HepG2 (cell line): ENCODE data around the gene CCND1. TPM values are rescaled to one million over a fixed set of nuclear protein-coding genes. Genes with fewer than 3 reads are reported as not detected.

Source experiments
- CAMTA2 ChIP-seq: sonication (generic); formaldehyde crosslinking; IDR thresholded peaks from 2 replicates; pipeline ENCODE4 v1.4.0; 2020; ENCODE audit warnings: mild to moderate bottlenecking, missing genetic modification reagents, borderline replicate concordance
- FOSL2 ChIP-seq: sonication (generic); formaldehyde crosslinking; IDR thresholded peaks from 2 replicates; pipeline ENCODE4 v1.4.0; 2020; ENCODE audit warnings: missing genetic modification reagents
- JUN ChIP-seq: sonication (generic); formaldehyde crosslinking; IDR thresholded peaks from 2 replicates; pipeline ENCODE4 v1.4.0; 2020; ENCODE audit warnings: mild to moderate bottlenecking, missing genetic modification reagents
- KDM5B ChIP-seq: sonication (generic); formaldehyde crosslinking; IDR thresholded peaks from 2 replicates; pipeline ENCODE4 v1.4.0; 2020; ENCODE audit warnings: missing genetic modification reagents, mild to moderate bottlenecking, borderline replicate concordance
- LCORL ChIP-seq, 2 experiments: fragments of 450-650 bp in 1 of 2; sonication (generic) in 1 of 2; formaldehyde crosslinking in 1 of 2; IDR thresholded peaks; 2 replicates each; pipeline versions ENCODE4 v1.5.0 to v1.6.1; 2017 to 2020; ENCODE audit warnings: antibody characterized with exemption in 1 of 2, missing genetic modification reagents in 1 of 2
- MAFK ChIP-seq, 2 experiments: IDR thresholded peaks in 1 of 2; conservative IDR thresholded peaks in 1 of 2; 2 replicates each; pipeline ENCODE4 v1.6.1; 2011; ENCODE audit warnings: improper control_type of control experiment in 2 of 2, low read length in 2 of 2
- MIXL1 ChIP-seq: IDR thresholded peaks from 2 replicates; pipeline ENCODE4 v1.6.1; 2016
- NKX3-1 ChIP-seq: sonication (generic); formaldehyde crosslinking; IDR thresholded peaks from 2 replicates; pipeline ENCODE4 v1.5.0; 2020; ENCODE audit warnings: missing genetic modification reagents
- PHF8 ChIP-seq: sonication (generic); formaldehyde crosslinking; IDR thresholded peaks from 2 replicates; pipeline ENCODE4 v1.5.0; 2020; ENCODE audit warnings: missing genetic modification reagents
- SMARCC2 ChIP-seq: fragments of 450-650 bp; IDR thresholded peaks from 2 replicates; pipeline ENCODE4 v1.6.1; 2017; ENCODE audit warnings: antibody characterized with exemption, mild to moderate bottlenecking
- SNAPC2 ChIP-seq: sonication (generic); formaldehyde crosslinking; IDR thresholded peaks from 2 replicates; pipeline ENCODE4 v1.8.1; 2022; ENCODE audit warnings: mild to moderate bottlenecking, missing genetic modification reagents
- SUZ12 ChIP-seq: fragments of 150-350 bp; IDR thresholded peaks from 2 replicates; pipeline ENCODE4 v1.6.1; 2014; ENCODE audit warnings: low read depth, low read length
- SYNCRIP ChIP-seq: fragments of 200-400 bp; formaldehyde crosslinking; IDR thresholded peaks from 2 replicates; pipeline ENCODE4 v1.6.1; 2018; ENCODE audit warnings: mild to moderate bottlenecking, low read depth, low read length; ENCODE audit not compliant: insufficient read depth
- TBP ChIP-seq: sonication (generic); formaldehyde crosslinking; IDR thresholded peaks from 2 replicates; pipeline ENCODE4 v1.5.0; 2020; ENCODE audit warnings: missing genetic modification reagents
- ZNF446 ChIP-seq: sonication (generic); formaldehyde crosslinking; IDR thresholded peaks from 2 replicates; pipeline ENCODE4 v1.5.0; 2020; ENCODE audit warnings: mild to moderate bottlenecking, missing genetic modification reagents
- ZNF546 ChIP-seq: sonication (generic); formaldehyde crosslinking; conservative IDR thresholded peaks from 2 replicates; pipeline ENCODE4 v1.8.1; 2023; ENCODE audit warnings: mild to moderate bottlenecking, missing genetic modification reagents
- ZNF570 ChIP-seq: sonication (generic); formaldehyde crosslinking; IDR thresholded peaks from 2 replicates; pipeline ENCODE4 v1.4.0; 2020; ENCODE audit warnings: mild to moderate bottlenecking, missing genetic modification reagents, borderline replicate concordance
- ZNF616 ChIP-seq: sonication (generic); formaldehyde crosslinking; IDR thresholded peaks from 2 replicates; pipeline ENCODE4 v1.5.0; 2020; ENCODE audit warnings: low read depth, mild to moderate bottlenecking, missing genetic modification reagents
- ZNF670 ChIP-seq: sonication (generic); formaldehyde crosslinking; IDR thresholded peaks from 2 replicates; pipeline ENCODE4 v1.8.0; 2022; ENCODE audit warnings: mild to moderate bottlenecking, missing genetic modification reagents, borderline replicate concordance
- ZNF850 ChIP-seq: sonication (generic); formaldehyde crosslinking; conservative IDR thresholded peaks from 2 replicates; pipeline ENCODE4 v1.9.0; 2021; ENCODE audit warnings: mild to moderate bottlenecking, missing genetic modification reagents
- ZNF878 ChIP-seq: sonication (generic); formaldehyde crosslinking; IDR thresholded peaks from 2 replicates; pipeline ENCODE4 v1.8.1; 2023; ENCODE audit warnings: mild to moderate bottlenecking, missing genetic modification reagents, moderate library complexity
- polyA plus RNA-seq, 8 experiments: library from polyadenylated mRNA; depleted of rRNA in 3 of 8; stranded (reverse) in 7 of 8; unstranded in 1 of 8; fragments of >200 nt; fragmentation: Illumina TruSeq in 4 of 8; extraction: Trizol in 4 of 8; gene quantifications; 2 replicates each; pipeline versions ENCODE4 v1.2.1 to v1.2.3, GENCODE V29; 2011 to 2016; ENCODE audit warnings: low read depth in 4 of 8, missing spikeins in 1 of 8, mixed read lengths in 1 of 8; ENCODE audit not compliant: insufficient read depth in 1 of 8
- total RNA-seq, 5 experiments: library from RNA; depleted of rRNA; stranded (reverse); fragments of >200 nt; fragmentation: Illumina TruSeq; extraction: Trizol; gene quantifications; 2 replicates each; pipeline ENCODE4 v1.2.3, GENCODE V29; 2016; ENCODE audit warnings: low read depth in 1 of 5
- TF ChIP-seq, protein P1 (sequence below): sonication (generic); formaldehyde crosslinking; IDR thresholded peaks from 2 replicates; pipeline ENCODE4 v1.8.0; 2022; ENCODE audit warnings: low read depth, missing genetic modification reagents
- TF ChIP-seq, protein P2 (sequence below): sonication (generic); formaldehyde crosslinking; IDR thresholded peaks from 2 replicates; pipeline ENCODE4 v1.8.0; 2022; ENCODE audit warnings: missing genetic modification reagents, mild to moderate bottlenecking, borderline replicate concordance
- TF ChIP-seq, protein P3 (sequence below): sonication (generic); formaldehyde crosslinking; IDR thresholded peaks from 2 replicates; pipeline ENCODE4 v1.4.0; 2020; ENCODE audit warnings: mild to moderate bottlenecking, low read depth, missing genetic modification reagents
- TF ChIP-seq, protein P4 (sequence below): sonication (generic); formaldehyde crosslinking; IDR thresholded peaks from 2 replicates; pipeline ENCODE4 v1.8.0; 2023; ENCODE audit warnings: mild to moderate bottlenecking, missing genetic modification reagents
- TF ChIP-seq, protein P5 (sequence below): sonication (generic); formaldehyde crosslinking; IDR thresholded peaks from 2 replicates; pipeline ENCODE4 v1.5.0; 2020; ENCODE audit warnings: mild to moderate bottlenecking, missing genetic modification reagents, moderate library complexity

The CCND1 gene
- total and polyA plus RNA-seq, 2 of the 13 experiments (the other 11 are each of a cell fraction or from before 2014, with no cell fraction given) = 107 to 136 TPM

DNA sequence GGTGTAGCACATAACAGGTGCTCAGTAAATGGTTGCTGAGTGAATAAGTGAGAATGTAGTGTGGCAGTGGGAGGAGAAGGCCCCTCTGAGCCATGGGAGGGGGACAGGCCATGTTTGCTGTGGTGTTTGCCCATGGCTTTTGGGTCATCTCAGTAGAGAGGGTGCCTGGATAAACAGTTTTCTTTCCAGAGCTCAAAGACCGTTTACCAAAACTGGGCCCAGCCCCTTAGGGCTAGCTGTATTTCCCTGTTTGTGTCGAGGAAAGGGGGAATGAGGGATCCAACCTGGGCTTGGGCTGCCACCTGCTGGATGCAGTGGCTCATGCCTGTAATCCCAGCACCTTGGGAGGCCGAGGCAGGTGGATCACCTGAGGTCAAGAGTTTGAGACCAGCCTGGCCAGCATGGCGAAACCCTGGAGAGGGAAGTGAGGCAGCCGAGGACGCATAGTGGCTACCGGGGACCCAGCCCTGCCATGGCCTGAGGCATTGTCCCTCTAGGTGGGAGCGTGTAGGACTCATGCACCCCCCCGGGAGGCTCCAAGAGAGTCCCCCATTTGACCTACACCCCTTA lies 42.9 kb downstream of the CCND1 start (continued):
- TF ChIP-seq, protein P1, sequence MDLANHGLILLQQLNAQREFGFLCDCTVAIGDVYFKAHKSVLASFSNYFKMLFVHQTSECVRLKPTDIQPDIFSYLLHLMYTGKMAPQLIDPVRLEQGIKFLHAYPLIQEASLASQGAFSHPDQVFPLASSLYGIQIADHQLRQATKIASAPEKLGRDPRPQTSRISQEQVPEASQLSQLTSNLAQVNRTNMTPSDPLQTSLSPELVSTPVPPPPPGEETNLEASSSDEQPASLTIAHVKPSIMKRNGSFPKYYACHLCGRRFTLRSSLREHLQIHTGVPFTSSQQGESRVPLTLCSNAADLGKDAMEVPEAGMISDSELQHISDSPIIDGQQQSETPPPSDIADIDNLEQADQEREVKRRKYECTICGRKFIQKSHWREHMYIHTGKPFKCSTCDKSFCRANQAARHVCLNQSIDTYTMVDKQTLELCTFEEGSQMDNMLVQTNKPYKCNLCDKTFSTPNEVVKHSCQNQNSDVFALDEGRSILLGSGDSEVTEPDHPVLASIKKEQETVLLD (CRISPR knock-in tag) = no peak
- TF ChIP-seq MIXL1 (CRISPR knock-in tag) (no peak), ZNF616 (CRISPR knock-in tag) (no peak), SYNCRIP (no peak), ZNF670 (CRISPR knock-in tag) (no peak), ZNF878 (CRISPR knock-in tag) (no peak), ZNF446 (no peak), PHF8 (no peak), SMARCC2 (no peak), SUZ12 (no peak), ZNF546 (no peak), LCORL (IDR thresholded peaks at IDR 0.05) (0 out of 2 replicates have a peak, but pooled peaks have one; percentile 38), LCORL (CRISPR knock-in tag; IDR thresholded peaks at IDR 0.05) (peak; percentile 93), FOSL2 (CRISPR knock-in tag) (peak; percentile 32; the same call in 1 of the 2 replicates), MAFK (conservative IDR thresholded peaks at IDR 0.05 in 1 of 2, IDR thresholded peaks at IDR 0.05 in 1 of 2; ENCODE audit: low read length in 2 of 2) (no peak), TBP (CRISPR knock-in tag) (no peak), NKX3-1 (CRISPR knock-in tag) (no peak), ZNF850 (CRISPR knock-in tag) (no peak), KDM5B (CRISPR knock-in tag) (peak; percentile 41; the same call in 1 of the 2 replicates), JUN (CRISPR knock-in tag) (no peak), SNAPC2 (CRISPR knock-in tag) (no peak), ZNF570 (CRISPR knock-in tag) (no peak), CAMTA2 (no peak)
- TF ChIP-seq, protein P2, sequence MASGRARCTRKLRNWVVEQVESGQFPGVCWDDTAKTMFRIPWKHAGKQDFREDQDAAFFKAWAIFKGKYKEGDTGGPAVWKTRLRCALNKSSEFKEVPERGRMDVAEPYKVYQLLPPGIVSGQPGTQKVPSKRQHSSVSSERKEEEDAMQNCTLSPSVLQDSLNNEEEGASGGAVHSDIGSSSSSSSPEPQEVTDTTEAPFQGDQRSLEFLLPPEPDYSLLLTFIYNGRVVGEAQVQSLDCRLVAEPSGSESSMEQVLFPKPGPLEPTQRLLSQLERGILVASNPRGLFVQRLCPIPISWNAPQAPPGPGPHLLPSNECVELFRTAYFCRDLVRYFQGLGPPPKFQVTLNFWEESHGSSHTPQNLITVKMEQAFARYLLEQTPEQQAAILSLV = no peak
- TF ChIP-seq, protein P3, sequence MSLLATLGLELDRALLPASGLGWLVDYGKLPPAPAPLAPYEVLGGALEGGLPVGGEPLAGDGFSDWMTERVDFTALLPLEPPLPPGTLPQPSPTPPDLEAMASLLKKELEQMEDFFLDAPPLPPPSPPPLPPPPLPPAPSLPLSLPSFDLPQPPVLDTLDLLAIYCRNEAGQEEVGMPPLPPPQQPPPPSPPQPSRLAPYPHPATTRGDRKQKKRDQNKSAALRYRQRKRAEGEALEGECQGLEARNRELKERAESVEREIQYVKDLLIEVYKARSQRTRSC (CRISPR knock-in tag) = no peak
- TF ChIP-seq, protein P4, sequence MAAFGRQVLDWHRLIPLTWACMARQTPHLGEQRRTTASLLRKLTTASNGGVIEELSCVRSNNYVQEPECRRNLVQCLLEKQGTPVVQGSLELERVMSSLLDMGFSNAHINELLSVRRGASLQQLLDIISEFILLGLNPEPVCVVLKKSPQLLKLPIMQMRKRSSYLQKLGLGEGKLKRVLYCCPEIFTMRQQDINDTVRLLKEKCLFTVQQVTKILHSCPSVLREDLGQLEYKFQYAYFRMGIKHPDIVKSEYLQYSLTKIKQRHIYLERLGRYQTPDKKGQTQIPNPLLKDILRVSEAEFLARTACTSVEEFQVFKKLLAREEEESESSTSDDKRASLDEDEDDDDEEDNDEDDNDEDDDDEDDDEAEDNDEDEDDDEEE (CRISPR knock-in tag) = no peak
- TF ChIP-seq, protein P5, sequence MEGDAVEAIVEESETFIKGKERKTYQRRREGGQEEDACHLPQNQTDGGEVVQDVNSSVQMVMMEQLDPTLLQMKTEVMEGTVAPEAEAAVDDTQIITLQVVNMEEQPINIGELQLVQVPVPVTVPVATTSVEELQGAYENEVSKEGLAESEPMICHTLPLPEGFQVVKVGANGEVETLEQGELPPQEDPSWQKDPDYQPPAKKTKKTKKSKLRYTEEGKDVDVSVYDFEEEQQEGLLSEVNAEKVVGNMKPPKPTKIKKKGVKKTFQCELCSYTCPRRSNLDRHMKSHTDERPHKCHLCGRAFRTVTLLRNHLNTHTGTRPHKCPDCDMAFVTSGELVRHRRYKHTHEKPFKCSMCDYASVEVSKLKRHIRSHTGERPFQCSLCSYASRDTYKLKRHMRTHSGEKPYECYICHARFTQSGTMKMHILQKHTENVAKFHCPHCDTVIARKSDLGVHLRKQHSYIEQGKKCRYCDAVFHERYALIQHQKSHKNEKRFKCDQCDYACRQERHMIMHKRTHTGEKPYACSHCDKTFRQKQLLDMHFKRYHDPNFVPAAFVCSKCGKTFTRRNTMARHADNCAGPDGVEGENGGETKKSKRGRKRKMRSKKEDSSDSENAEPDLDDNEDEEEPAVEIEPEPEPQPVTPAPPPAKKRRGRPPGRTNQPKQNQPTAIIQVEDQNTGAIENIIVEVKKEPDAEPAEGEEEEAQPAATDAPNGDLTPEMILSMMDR (CRISPR knock-in tag) = peak; percentile 96
